ENCODE measurements around the gene EEFSEC.

GRCh38 chr3:128395046-128395445 is 241.8 kb downstream of the EEFSEC start:
- TF ChIP-seq POLR2A (IDR thresholded peaks at IDR 0.05): no peak
- no peak for TF ChIP-seq CTCF (IDR thresholded peaks at IDR 0.05)
